Measurements from ENCODE around the gene PAN2.
A peak's percentile ranks its signal among the peaks of the same experiment; 100 is the strongest.

The PAN2 gene
- long read RNA-seq, full-length matches to known transcripts = 21 of 49 reads
- long read RNA-seq, partial matches to known transcripts = 6 of 49 reads
- long read RNA-seq, other reads (novel, unspliced or antisense) = 22 of 49 reads

- TF ChIP-seq CTCF (IDR thresholded peaks at IDR 0.05; ENCODE audit: insufficient read depth, low read length) (peak; percentile 37), REST (IDR thresholded peaks at IDR 0.05; ENCODE audit: insufficient replicate concordance, low read depth) (no peak), SPI1 (IDR thresholded peaks at IDR 0.05; ENCODE audit: borderline replicate concordance, low read depth) (no peak), GABPA (IDR thresholded peaks at IDR 0.05; ENCODE audit: low read depth) (peak; percentile 55; the same call in 1 of the 2 replicates), POLR2AphosphoS5 (IDR thresholded peaks at IDR 0.05; ENCODE audit: low read depth) (peak; percentile 89)
- Histone ChIP-seq H3K4me3 (replicated peaks; ENCODE audit: insufficient read depth, low read length) (peak within 1 kb of the TSS; percentile 64), H3K27me3 (ENCODE audit: insufficient read depth, poor library complexity, severe bottlenecking) (no peaks in the 10 kb centered on the region), H3K27ac (replicated peaks) (peak within 1 kb of the TSS; percentile 97)
- peak; percentile 99 for DNase-seq (ENCODE audit: low read depth in 1 of 2, low spot score in 1 of 2)
Observed at GRCh38 chr12:56333679-56334489, at the start of gene PAN2. TSS of gene PAN2 (minus strand) at chr12:56334000. CDS start at chr12:56333094, 906 bp downstream.

GRCh38 chr12:56382611-56383010 lies 48.8 kb upstream of the PAN2 start:
- TF ChIP-seq REST (IDR thresholded peaks at IDR 0.05; ENCODE audit: insufficient replicate concordance, low read depth) (no peak), SPI1 (IDR thresholded peaks at IDR 0.05; ENCODE audit: borderline replicate concordance, low read depth) (no peak), GABPA (IDR thresholded peaks at IDR 0.05; ENCODE audit: low read depth) (no peak), CTCF (IDR thresholded peaks at IDR 0.05; ENCODE audit: insufficient read depth, low read length) (no peak)

GRCh38 chr12:56377989-56378316 lies 44.2 kb upstream of the PAN2 start:
- DNase-seq (ENCODE audit: low read depth in 1 of 2, low spot score in 1 of 2) = no peak
- Histone ChIP-seq H3K27ac (replicated peaks) (no peak overlapping the region), H3K27me3 (ENCODE audit: insufficient read depth, poor library complexity, severe bottlenecking) (no peaks in the 10 kb centered on the region), H3K4me3 (replicated peaks; ENCODE audit: insufficient read depth, low read length) (no peak overlapping the region)
- TF ChIP-seq POLR2AphosphoS5 (IDR thresholded peaks at IDR 0.05; ENCODE audit: low read depth) (no peak), REST (IDR thresholded peaks at IDR 0.05; ENCODE audit: insufficient replicate concordance, low read depth) (no peak), SPI1 (IDR thresholded peaks at IDR 0.05; ENCODE audit: borderline replicate concordance, low read depth) (no peak), GABPA (IDR thresholded peaks at IDR 0.05; ENCODE audit: low read depth) (no peak), CTCF (IDR thresholded peaks at IDR 0.05; ENCODE audit: insufficient read depth, low read length) (no peak)

More at GRCh38 chr12:56382611-56383010, 48.8 kb upstream of the PAN2 start:
- no peak overlapping the region for H3K4me3 ChIP-seq (replicated peaks; ENCODE audit: insufficient read depth, low read length)
- no peak for DNase-seq (ENCODE audit: low read depth in 1 of 2, low spot score in 1 of 2)
- no peak overlapping the region for H3K27ac ChIP-seq (replicated peaks)
- no peaks in the 10 kb centered on the region for H3K27me3 ChIP-seq (ENCODE audit: insufficient read depth, poor library complexity, severe bottlenecking)
